ENCODE data around the gene UBE2Q1. TPM values are rescaled to one million over a fixed set of nuclear protein-coding genes. Genes with fewer than 3 reads are reported as not detected.

The UBE2Q1 gene
- total and polyA plus RNA-seq, 2 donors (not counting 1 experiment from before 2014, with no cell fraction given), result 20.1 to 23.6 TPM

GRCh38 chr1:154599658-154600057 lies 41.2 kb upstream of the UBE2Q1 start:
- no peak overlapping the region for H3K4me2 ChIP-seq (ENCODE audit: extremely low read depth, insufficient read depth, low read length)
- H3K9ac ChIP-seq (ENCODE audit: insufficient read depth, low read length), result no peak overlapping the region
- H2AFZ ChIP-seq (ENCODE audit: low read length), result no peak overlapping the region
- peak in 1 of 2 donors; percentile 58 for DNase-seq (ENCODE audit: low read depth in 2 of 2)
- H3K4me3 ChIP-seq (replicated peaks in 1 of 4; ENCODE audit: control extremely low read depth in 1 of 4, insufficient read depth in 1 of 4, low read depth in 3 of 4, low read length in 4 of 4), result no peak overlapping the region
- H3K36me3 ChIP-seq (ENCODE audit: control insufficient read depth, insufficient read depth, low read length), result peaks cover 26% of the 10 kb centered on the region
- peaks cover 49% of the 10 kb centered on the region for H3K79me2 ChIP-seq (ENCODE audit: control insufficient read depth, insufficient read depth, low read length)
- peaks cover 3% of the 10 kb centered on the region for H4K20me1 ChIP-seq (ENCODE audit: control insufficient read depth, extremely low read depth, insufficient read depth, low read length)
- no peaks in the 10 kb centered on the region for H3K27me3 ChIP-seq (ENCODE audit: control insufficient read depth, insufficient read depth, low read length)
- no peak for TF ChIP-seq CTCF (conservative IDR thresholded peaks at IDR 0.05 in 1 of 2, IDR thresholded peaks at IDR 0.05 in 1 of 2; ENCODE audit: low read depth in 1 of 2, low read length in 2 of 2)
- no peak for TF ChIP-seq EZH2 (IDR thresholded peaks at IDR 0.05; ENCODE audit: low read length, missing control alignments)
- no peak overlapping the region for H3K27ac ChIP-seq (ENCODE audit: insufficient read depth, low read length)
- H3K4me1 ChIP-seq (ENCODE audit: control insufficient read depth, extremely low read depth, insufficient read depth, low read length), result peaks cover 2% of the 10 kb centered on the region
- H3K9me3 ChIP-seq (ENCODE audit: control insufficient read depth, insufficient read depth, low read depth, low read length), result no peaks in the 10 kb centered on the region

GRCh38 chr1:154598871-154599635 lies 40.6 kb upstream of the UBE2Q1 start:
- Histone ChIP-seq H3K4me1 (ENCODE audit: control insufficient read depth, extremely low read depth, insufficient read depth, low read length) (peaks cover 2% of the 10 kb centered on the region), H3K36me3 (ENCODE audit: control insufficient read depth, insufficient read depth, low read length) (peaks cover 26% of the 10 kb centered on the region), H3K4me3 (replicated peaks in 1 of 4; ENCODE audit: control extremely low read depth in 1 of 4, insufficient read depth in 1 of 4, low read depth in 3 of 4, low read length in 4 of 4) (no peak overlapping the region), H3K27me3 (ENCODE audit: control insufficient read depth, insufficient read depth, low read length) (no peaks in the 10 kb centered on the region), H4K20me1 (ENCODE audit: control insufficient read depth, extremely low read depth, insufficient read depth, low read length) (peaks cover 3% of the 10 kb centered on the region), H3K4me2 (ENCODE audit: extremely low read depth, insufficient read depth, low read length) (no peak overlapping the region), H3K9ac (ENCODE audit: insufficient read depth, low read length) (no peak overlapping the region), H3K79me2 (ENCODE audit: control insufficient read depth, insufficient read depth, low read length) (peaks cover 43% of the 10 kb centered on the region), H3K27ac (ENCODE audit: insufficient read depth, low read length) (no peak overlapping the region), H3K9me3 (ENCODE audit: control insufficient read depth, insufficient read depth, low read depth, low read length) (no peaks in the 10 kb centered on the region), H2AFZ (ENCODE audit: low read length) (no peak overlapping the region)
- TF ChIP-seq EZH2 (IDR thresholded peaks at IDR 0.05; ENCODE audit: low read length, missing control alignments) (no peak), CTCF (conservative IDR thresholded peaks at IDR 0.05 in 1 of 2, IDR thresholded peaks at IDR 0.05 in 1 of 2; ENCODE audit: low read depth in 1 of 2, low read length in 2 of 2) (no peak)
- peak in 1 of 2 donors; percentile 53 for DNase-seq (ENCODE audit: low read depth in 2 of 2)

DNA sequence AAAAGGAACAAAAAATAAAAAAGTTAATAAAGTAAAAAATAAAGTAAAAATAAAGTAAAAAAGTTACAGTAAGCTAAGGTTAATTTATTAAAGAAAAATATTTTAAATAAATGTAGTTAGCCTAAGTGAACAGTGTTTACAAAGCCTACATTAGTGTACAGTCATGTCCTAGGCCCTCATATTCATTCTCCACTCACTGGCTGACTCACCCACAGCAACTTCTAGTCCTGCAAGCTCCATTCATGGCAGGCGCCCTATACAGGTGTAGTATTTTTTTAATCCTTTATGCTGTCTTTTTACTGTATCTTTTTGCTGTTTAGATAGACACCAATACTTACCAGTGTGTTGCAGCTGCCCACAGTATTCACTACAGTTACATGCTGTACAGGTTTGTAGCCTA lies 37.2 kb upstream of the UBE2Q1 start:
- Histone ChIP-seq H3K36me3 (ENCODE audit: control insufficient read depth, insufficient read depth, low read length) (peaks cover 15% of the 10 kb centered on the region), H3K79me2 (ENCODE audit: control insufficient read depth, insufficient read depth, low read length) (peaks cover 9% of the 10 kb centered on the region), H3K4me3 (replicated peaks in 1 of 4; ENCODE audit: control extremely low read depth in 1 of 4, insufficient read depth in 1 of 4, low read depth in 3 of 4, low read length in 4 of 4) (no peak overlapping the region), H4K20me1 (ENCODE audit: control insufficient read depth, extremely low read depth, insufficient read depth, low read length) (no peaks in the 10 kb centered on the region), H3K27ac (ENCODE audit: insufficient read depth, low read length) (no peak overlapping the region), H3K4me2 (ENCODE audit: extremely low read depth, insufficient read depth, low read length) (no peak overlapping the region), H2AFZ (ENCODE audit: low read length) (no peak overlapping the region), H3K27me3 (ENCODE audit: control insufficient read depth, insufficient read depth, low read length) (no peaks in the 10 kb centered on the region), H3K4me1 (ENCODE audit: control insufficient read depth, extremely low read depth, insufficient read depth, low read length) (peaks cover 2% of the 10 kb centered on the region), H3K9ac (ENCODE audit: insufficient read depth, low read length) (no peak overlapping the region), H3K9me3 (ENCODE audit: control insufficient read depth, insufficient read depth, low read depth, low read length) (no peaks in the 10 kb centered on the region)
- DNase-seq (ENCODE audit: low read depth in 2 of 2), result peak in 1 of 2 donors; percentile 58
- TF ChIP-seq EZH2 (IDR thresholded peaks at IDR 0.05; ENCODE audit: low read length, missing control alignments) (no peak), CTCF (conservative IDR thresholded peaks at IDR 0.05 in 1 of 2, IDR thresholded peaks at IDR 0.05 in 1 of 2; ENCODE audit: low read depth in 1 of 2, low read length in 2 of 2) (no peak)

Measured in fibroblast of lung (primary cell).